NCI-H2196 treated with DMSO at 0.1 percent for 48 hours (cell line): ENCODE data around the gene OR11A1.

Experiments
- DNase-seq: peaks from one replicate; lab custom pipeline; 2025; ENCODE audit not compliant: unreplicated experiment; lab: John Stamatoyannopoulos, UW

OR11A1 gene, protein sequence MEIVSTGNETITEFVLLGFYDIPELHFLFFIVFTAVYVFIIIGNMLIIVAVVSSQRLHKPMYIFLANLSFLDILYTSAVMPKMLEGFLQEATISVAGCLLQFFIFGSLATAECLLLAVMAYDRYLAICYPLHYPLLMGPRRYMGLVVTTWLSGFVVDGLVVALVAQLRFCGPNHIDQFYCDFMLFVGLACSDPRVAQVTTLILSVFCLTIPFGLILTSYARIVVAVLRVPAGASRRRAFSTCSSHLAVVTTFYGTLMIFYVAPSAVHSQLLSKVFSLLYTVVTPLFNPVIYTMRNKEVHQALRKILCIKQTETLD

DNA sequence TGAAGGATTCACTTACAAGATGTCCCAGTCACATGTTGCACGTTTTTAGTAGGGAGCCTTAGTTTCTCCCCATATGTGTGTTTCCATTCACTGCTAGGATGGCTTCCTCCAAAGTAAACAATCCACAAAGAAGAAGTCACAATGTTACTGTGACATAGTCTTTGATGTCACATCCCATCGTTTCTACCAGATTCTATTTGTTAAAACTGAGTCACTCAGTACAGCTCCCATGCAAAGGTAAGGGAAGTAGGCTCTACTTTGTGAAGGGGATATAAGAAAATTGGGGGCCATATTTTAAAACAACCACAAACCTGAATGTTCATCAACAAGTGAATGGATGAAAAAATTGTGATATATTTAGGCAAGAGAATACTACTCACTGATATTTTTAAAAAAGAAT lies at the start of gene OR11A1, which contains the start of gene OR2H1:
Gene OR11A1, minus strand, starts transcription at position 101 of the 400 bp plus-strand sequence. CDS start 29,430 bp downstream, outside the sequence.
Gene OR2H1, plus strand, starts transcription at position 185 of the 400 bp plus-strand sequence. CDS start 4,615 bp downstream, outside the sequence.
- DNase-seq = no peak

DNA sequence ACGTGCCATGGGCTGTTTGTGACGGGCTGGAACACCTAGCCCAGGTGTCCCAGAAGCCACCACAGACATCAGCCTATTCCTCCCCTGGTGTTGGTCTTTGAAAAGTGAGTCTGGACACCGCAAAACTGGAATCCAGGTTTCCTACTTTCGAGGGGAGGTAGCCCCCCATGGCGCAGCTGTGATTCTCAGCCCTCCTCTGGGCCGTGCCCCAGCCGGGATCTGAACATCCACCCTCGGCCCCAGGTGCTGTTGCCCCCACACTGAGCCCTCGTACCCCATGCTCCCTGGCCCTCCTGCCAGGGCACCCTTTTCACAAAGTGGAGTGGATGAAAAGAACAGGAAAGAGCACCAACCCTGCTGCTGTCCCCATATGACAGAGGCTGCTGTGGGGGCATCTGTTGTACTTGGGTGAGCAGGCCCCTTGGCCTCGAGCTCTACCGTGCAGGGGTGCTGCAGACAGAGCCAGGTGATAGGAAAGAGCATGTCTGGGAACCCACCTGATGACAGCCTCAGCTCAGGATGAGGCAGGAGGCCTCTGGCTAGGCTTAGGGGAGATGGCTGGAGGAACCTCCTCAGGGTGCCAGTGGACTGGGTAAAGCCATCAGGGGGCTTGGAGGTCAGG lies 49.7 kb upstream of the OR11A1 start:
- no peak for DNase-seq

DNA sequence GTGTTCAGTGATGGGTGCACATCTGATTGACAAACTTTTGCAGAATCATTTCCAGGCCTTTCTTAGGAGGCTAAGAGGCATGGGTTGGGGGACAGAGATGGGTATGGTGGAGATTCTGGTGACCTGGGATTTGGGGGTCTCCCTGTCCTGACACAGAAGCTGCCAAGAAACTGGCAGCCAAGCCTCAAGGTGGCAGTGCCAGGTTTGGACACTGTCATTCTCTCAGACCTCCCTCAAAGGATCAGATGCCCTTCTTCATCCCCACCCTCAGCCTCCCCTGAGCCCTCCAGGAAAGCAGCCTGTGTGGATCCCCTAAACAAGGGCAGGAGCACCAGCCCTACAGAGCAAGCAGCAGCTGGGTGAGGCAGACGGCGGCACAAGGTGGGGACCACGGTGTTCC lies 48.9 kb upstream of the OR11A1 start:
- DNase-seq = no peak

DNA sequence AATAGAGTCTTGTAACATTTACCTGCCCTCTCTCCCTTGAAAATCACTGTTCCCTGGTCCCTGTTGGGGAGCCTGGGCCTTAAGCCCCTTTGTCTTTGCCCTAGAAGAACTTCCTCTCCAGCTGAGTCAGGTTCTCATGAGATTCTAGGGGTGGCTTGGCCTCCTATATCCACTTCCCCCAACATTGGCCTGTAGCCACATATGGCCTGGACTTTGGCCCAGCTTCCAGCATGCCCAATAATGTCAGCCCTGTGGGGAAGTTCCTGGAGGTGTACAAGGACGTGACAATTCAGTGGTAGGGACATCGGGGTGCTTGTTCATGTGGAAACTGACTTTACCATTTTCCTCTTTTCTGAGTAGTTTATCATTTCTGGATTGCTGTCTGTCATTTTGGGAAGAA lies 48.1 kb upstream of the OR11A1 start:
- no peak for DNase-seq

GRCh38 chr6:29502597-29502996 lies 45.7 kb upstream of the OR11A1 start:
- no peak for DNase-seq

DNA sequence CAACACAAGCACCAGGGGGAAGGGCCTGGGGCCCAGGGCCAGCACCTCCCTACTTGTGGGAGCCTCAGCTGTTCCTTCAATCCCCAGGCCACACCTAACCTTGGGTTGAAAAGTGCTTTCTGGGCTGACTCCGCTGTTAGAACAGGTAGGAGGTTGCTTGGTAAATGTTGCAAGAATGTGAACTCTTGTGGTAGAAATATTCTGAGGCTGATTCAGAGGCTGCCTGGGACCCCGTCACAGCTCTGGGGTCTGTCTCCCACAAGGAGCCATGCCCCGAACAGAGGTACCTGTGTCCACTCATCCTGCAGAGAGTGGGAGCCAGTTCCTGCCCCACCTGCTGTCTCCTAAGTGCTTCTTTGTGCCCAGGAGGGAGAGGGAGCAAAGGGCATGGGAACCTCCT lies 45.3 kb upstream of the OR11A1 start:
- no peak for DNase-seq

GRCh38 chr6:29501106-29501505 lies 44.2 kb upstream of the OR11A1 start:
- no peak for DNase-seq

DNA sequence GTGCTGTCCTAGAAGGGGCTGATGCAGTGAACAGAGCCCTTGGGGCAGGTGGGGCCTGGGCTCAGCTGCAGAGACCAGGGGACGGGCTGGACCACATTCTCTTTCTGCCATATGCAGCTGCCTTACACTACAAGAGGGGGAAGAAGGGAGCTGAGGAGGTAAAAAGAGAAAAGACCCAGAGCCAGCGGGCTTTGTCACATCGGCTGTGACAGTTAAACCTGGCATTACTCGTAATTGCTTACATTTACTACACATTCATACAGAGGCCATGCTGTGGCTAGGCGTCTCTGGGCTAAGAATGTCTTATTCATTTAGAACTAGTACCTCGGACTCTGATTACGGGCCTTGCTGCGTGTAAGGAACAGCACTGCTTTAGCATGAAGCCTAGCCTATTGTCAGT lies 43.7 kb upstream of the OR11A1 start:
- no peak for DNase-seq

DNA sequence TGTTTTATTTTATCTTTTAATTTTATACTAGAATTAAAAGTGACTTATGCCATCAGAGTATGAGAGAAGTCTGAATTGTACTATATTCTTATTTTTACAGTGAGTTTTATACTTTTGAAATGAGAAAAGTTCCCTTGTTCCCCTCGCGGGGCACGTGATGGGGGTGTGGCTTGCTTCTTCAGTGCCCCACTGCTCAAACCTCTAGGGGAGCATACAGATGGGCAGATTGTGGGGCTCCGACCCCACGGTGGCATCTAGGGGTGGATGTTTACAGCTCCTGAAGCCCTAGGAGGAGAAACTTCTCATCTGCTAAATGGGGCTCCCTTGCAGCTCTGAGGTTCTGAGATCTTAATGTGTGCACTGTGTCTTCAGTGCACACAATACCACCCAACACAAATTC lies 42.8 kb upstream of the OR11A1 start:
- DNase-seq = no peak

DNA sequence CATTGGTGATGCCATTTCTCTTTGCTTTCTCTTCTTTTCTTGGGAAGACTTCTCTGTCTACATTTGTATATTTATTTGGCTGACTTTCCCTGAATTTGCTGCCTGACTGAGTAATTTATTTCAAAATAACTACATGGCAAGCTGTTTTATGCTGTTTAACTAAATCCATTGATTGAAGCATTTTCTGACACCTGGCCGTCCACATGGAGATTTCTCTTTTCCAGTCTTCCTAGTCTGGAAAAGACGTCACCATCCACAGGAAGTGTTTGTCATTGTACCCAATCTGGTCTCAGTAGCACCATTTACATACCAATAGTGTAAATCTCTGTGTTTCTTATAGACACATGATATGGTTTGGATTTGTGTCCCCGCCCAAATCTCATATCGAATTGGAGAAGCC lies 40.1 kb upstream of the OR11A1 start:
- no peak for DNase-seq

- no peak for DNase-seq
Measured at GRCh38 chr6:29495571-29495970, 38.7 kb upstream of the OR11A1 start.

- DNase-seq = no peak
Measured at GRCh38 chr6:29494131-29494530, 37.3 kb upstream of the OR11A1 start.

DNA sequence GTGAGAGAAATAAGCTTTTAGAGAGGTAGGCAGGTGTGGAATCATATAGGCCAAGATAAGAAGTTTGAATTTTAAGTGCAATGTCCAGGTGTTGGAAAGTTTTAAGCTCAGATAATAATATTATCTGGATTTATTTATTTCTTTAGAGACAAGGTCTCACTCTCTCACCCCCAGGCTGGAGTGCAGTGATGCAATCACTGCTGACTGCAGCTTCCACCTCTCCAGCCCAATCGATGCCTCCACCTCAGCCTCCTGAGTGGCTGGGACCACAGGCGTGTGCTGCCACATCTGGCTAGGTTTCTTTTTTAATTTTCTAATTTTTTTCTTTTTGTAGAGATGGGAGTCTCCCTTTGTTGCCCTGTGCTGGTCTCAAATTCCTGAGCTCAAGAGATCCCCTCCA lies 36.4 kb upstream of the OR11A1 start:
- no peak for DNase-seq

- DNase-seq = no peak
Measured at GRCh38 chr6:29491574-29491973, 34.7 kb upstream of the OR11A1 start.

- DNase-seq = no peak
Measured at GRCh38 chr6:29490552-29490951, 33.7 kb upstream of the OR11A1 start.

- no peak for DNase-seq
Measured at GRCh38 chr6:29490055-29490454, 33.2 kb upstream of the OR11A1 start.

GRCh38 chr6:29489286-29489685 lies 32.4 kb upstream of the OR11A1 start:
- no peak for DNase-seq

GRCh38 chr6:29488874-29489273 lies 32.0 kb upstream of the OR11A1 start:
- DNase-seq = no peak

DNA sequence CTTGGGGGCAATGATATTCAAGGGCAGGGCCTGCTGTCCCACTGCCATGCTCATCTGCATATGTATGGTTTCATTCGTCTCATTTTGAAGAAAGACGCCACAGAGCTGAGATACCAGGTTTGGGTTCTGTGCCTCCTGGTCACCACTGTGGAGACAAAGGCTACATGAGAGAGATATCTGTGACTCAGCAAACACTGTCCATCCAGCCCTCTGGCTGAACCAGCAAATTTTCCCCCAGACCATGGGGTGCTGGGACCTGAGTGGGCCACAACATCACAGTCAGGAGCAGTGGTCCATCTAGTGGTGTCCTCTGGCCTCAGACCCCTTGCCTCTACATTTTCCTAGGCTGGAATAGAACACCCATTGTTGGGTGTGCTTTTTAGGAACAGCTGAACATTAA lies 30.8 kb upstream of the OR11A1 start, which contains the start of gene MAS1L:
Gene MAS1L, minus strand, starts transcription at position 297 of the 400 bp plus-strand sequence. Its CDS starts 54 bp downstream, at position 243.
- DNase-seq = no peak

DNA sequence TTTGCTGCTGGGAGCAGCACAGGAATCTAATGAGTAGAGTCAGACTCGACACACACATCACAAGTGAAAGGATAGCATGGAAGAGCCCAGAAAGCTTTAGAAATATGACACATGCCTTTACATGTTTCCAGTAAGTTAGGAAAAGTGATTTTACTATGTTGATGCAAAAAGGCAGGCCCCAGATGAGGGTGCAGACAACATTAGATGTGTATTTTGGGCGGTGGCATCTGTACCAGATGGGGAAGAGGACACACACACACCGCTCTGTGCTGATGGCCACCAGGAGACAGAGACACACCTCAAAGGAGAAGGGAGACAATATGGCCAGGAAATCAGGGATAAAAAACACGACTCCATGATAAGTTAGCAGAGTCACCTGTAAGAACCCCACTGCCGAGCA lies 30.3 kb upstream of the OR11A1 start:
- no peak for DNase-seq

GRCh38 chr6:29486577-29486976 lies 29.7 kb upstream of the OR11A1 start:
- no peak for DNase-seq

DNA sequence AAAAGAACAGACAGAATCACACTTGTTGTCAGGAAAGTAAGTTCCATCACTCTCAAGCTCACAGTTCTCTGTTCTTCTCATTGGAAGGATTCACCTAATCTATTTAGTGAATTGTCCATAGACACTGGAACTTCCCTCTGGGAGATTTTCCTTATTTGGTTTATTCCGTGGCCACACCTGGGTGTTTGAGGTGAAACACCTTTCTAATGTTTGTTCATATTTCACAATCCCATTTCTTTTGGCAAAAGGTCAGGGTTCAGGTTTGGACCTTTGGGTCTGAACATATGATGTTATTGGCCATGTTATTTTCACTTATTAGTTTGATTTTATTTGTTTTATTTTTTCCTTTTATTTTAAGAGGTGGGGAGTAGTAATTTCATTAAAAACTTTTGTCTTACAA lies 26.9 kb upstream of the OR11A1 start:
- DNase-seq = no peak

- DNase-seq = no peak
Measured at GRCh38 chr6:29483186-29483585, 26.3 kb upstream of the OR11A1 start.
